Measurements from ENCODE around the gene CD300LG. TPM values are rescaled to one million over a fixed set of nuclear protein-coding genes. Genes with fewer than 3 reads are reported as not detected.

The CD300LG gene
- total and polyA plus RNA-seq, 2 experiments from 2014 or later = not detected

- WGBS (ENCODE audit: low lambda C conversion rate, missing lambda C conversion rate) = 92% methylated on average over 10 of the region's 10 CpGs
- no peak for DNase-seq (ENCODE audit: low spot score)
- H2AFZ ChIP-seq = no peak overlapping the region
- H4K20me1 ChIP-seq (ENCODE audit: insufficient read depth, poor library complexity, severe bottlenecking) = no peaks in the 10 kb centered on the region
- no peaks in the 10 kb centered on the region for H3K36me3 ChIP-seq (replicated peaks; ENCODE audit: insufficient read depth, low read depth)
- no peaks in the 10 kb centered on the region for H3K9me2 ChIP-seq (replicated peaks; ENCODE audit: insufficient read depth)
- no peak overlapping the region for H3K4me2 ChIP-seq
- H3K79me2 ChIP-seq = no peaks in the 10 kb centered on the region
- H3K27me3 ChIP-seq = no peaks in the 10 kb centered on the region
- no peak overlapping the region for H3K4me3 ChIP-seq
- no peaks in the 10 kb centered on the region for H3K9me3 ChIP-seq (ENCODE audit: low read depth)
- TF ChIP-seq, protein P1, sequence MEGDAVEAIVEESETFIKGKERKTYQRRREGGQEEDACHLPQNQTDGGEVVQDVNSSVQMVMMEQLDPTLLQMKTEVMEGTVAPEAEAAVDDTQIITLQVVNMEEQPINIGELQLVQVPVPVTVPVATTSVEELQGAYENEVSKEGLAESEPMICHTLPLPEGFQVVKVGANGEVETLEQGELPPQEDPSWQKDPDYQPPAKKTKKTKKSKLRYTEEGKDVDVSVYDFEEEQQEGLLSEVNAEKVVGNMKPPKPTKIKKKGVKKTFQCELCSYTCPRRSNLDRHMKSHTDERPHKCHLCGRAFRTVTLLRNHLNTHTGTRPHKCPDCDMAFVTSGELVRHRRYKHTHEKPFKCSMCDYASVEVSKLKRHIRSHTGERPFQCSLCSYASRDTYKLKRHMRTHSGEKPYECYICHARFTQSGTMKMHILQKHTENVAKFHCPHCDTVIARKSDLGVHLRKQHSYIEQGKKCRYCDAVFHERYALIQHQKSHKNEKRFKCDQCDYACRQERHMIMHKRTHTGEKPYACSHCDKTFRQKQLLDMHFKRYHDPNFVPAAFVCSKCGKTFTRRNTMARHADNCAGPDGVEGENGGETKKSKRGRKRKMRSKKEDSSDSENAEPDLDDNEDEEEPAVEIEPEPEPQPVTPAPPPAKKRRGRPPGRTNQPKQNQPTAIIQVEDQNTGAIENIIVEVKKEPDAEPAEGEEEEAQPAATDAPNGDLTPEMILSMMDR (IDR thresholded peaks at IDR 0.05; ENCODE audit: poor library complexity) = no peak
- TF ChIP-seq EZH2phosphoT487 (IDR thresholded peaks at IDR 0.05; ENCODE audit: low read depth, severe bottlenecking, unreplicated experiment) (no peak), EZH2 (IDR thresholded peaks at IDR 0.05; ENCODE audit: borderline replicate concordance) (no peak)
- no peaks in the 10 kb centered on the region for H3K4me1 ChIP-seq (ENCODE audit: insufficient read depth)
- no peak overlapping the region for H3K27ac ChIP-seq
Measured at GRCh38 chr17:43848601-43849000, 1.6 kb downstream of the CD300LG start.

- Histone ChIP-seq H3K9me3 (ENCODE audit: low read depth) (no peaks in the 10 kb centered on the region), H3K4me1 (ENCODE audit: insufficient read depth) (no peaks in the 10 kb centered on the region), H3K36me3 (replicated peaks; ENCODE audit: insufficient read depth, low read depth) (no peaks in the 10 kb centered on the region), H3K27ac (no peak overlapping the region), H3K4me2 (no peak overlapping the region), H3K27me3 (peaks cover under 1% of the 10 kb centered on the region), H3K9me2 (replicated peaks; ENCODE audit: insufficient read depth) (no peaks in the 10 kb centered on the region), H2AFZ (no peak overlapping the region), H3K4me3 (no peak overlapping the region), H3K79me2 (no peaks in the 10 kb centered on the region), H4K20me1 (ENCODE audit: insufficient read depth, poor library complexity, severe bottlenecking) (no peaks in the 10 kb centered on the region)
- TF ChIP-seq, protein P1 (IDR thresholded peaks at IDR 0.05; ENCODE audit: poor library complexity) = no peak
- TF ChIP-seq EZH2 (IDR thresholded peaks at IDR 0.05; ENCODE audit: borderline replicate concordance) = no peak
- TF ChIP-seq EZH2phosphoT487 (IDR thresholded peaks at IDR 0.05; ENCODE audit: low read depth, severe bottlenecking, unreplicated experiment) = no peak
- 94% methylated on average over 8 of the region's 8 CpGs for WGBS (ENCODE audit: low lambda C conversion rate, missing lambda C conversion rate)
- DNase-seq (ENCODE audit: low spot score) = no peak
Measured at GRCh38 chr17:43849116-43849515, 2.1 kb downstream of the CD300LG start.

DNA sequence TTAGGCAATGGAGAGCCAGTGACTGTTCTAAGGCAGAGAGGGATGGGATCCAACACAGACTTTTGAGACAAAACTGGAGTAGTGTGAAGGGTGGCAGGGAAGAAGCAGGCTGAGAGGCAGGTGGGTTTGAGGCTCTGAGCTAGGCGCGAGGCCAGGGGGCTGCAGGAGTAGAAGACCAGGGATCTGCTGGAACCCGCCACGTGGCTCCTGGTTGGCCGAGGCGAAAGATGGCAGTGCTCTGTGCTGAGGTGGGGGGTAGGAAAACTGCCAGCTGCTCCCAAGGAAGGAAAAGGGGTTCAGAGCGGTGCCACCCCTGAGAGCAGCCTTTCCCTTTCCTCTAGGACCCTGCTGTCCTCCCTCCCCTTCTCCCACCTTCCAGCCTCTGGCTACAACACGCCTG is 5.6 kb downstream of the CD300LG start:
- H3K4me3 ChIP-seq = no peak overlapping the region
- H3K27ac ChIP-seq = no peak overlapping the region
- no peak overlapping the region for H2AFZ ChIP-seq
- H3K36me3 ChIP-seq (replicated peaks; ENCODE audit: insufficient read depth, low read depth) = no peaks in the 10 kb centered on the region
- no peaks in the 10 kb centered on the region for H3K9me2 ChIP-seq (replicated peaks; ENCODE audit: insufficient read depth)
- no peaks in the 10 kb centered on the region for H3K9me3 ChIP-seq (ENCODE audit: low read depth)
- no peaks in the 10 kb centered on the region for H3K4me1 ChIP-seq (ENCODE audit: insufficient read depth)
- WGBS (ENCODE audit: low lambda C conversion rate, missing lambda C conversion rate) = 86% methylated on average over 8 of the region's 8 CpGs
- no peaks in the 10 kb centered on the region for H4K20me1 ChIP-seq (ENCODE audit: insufficient read depth, poor library complexity, severe bottlenecking)
- H3K27me3 ChIP-seq = peaks cover 4% of the 10 kb centered on the region
- H3K79me2 ChIP-seq = no peaks in the 10 kb centered on the region
- H3K4me2 ChIP-seq = no peak overlapping the region
- TF ChIP-seq EZH2 (IDR thresholded peaks at IDR 0.05; ENCODE audit: borderline replicate concordance) (no peak), EZH2phosphoT487 (IDR thresholded peaks at IDR 0.05; ENCODE audit: low read depth, severe bottlenecking, unreplicated experiment) (no peak)
- TF ChIP-seq, protein P1 (IDR thresholded peaks at IDR 0.05; ENCODE audit: poor library complexity) = no peak
- DNase-seq (ENCODE audit: low spot score) = no peak

- H2AFZ ChIP-seq = no peak overlapping the region
- no peaks in the 10 kb centered on the region for H3K9me3 ChIP-seq (ENCODE audit: low read depth)
- no peaks in the 10 kb centered on the region for H3K36me3 ChIP-seq (replicated peaks; ENCODE audit: insufficient read depth, low read depth)
- no peak overlapping the region for H3K4me2 ChIP-seq
- no peaks in the 10 kb centered on the region for H3K79me2 ChIP-seq
- WGBS (ENCODE audit: low lambda C conversion rate, missing lambda C conversion rate) = 89% methylated on average over 7 of the region's 7 CpGs
- no peak overlapping the region for H3K4me3 ChIP-seq
- no peak for DNase-seq (ENCODE audit: low spot score)
- H4K20me1 ChIP-seq (ENCODE audit: insufficient read depth, poor library complexity, severe bottlenecking) = no peaks in the 10 kb centered on the region
- TF ChIP-seq EZH2 (IDR thresholded peaks at IDR 0.05; ENCODE audit: borderline replicate concordance) = no peak
- no peak for TF ChIP-seq EZH2phosphoT487 (IDR thresholded peaks at IDR 0.05; ENCODE audit: low read depth, severe bottlenecking, unreplicated experiment)
- TF ChIP-seq, protein P1 (IDR thresholded peaks at IDR 0.05; ENCODE audit: poor library complexity) = no peak
- H3K27me3 ChIP-seq = peaks cover 4% of the 10 kb centered on the region
- H3K4me1 ChIP-seq (ENCODE audit: insufficient read depth) = no peaks in the 10 kb centered on the region
- no peaks in the 10 kb centered on the region for H3K9me2 ChIP-seq (replicated peaks; ENCODE audit: insufficient read depth)
- no peak overlapping the region for H3K27ac ChIP-seq
Measured at GRCh38 chr17:43853546-43853945, 6.6 kb downstream of the CD300LG start.
